Adrenal gland (tissue), 5 donors: Measurements from ENCODE around the gene SCRN3.

Experiments
- POLR2A ChIP-seq, 2 donors: fragments of 450-650 bp; IDR thresholded peaks; one replicate each; pipeline ENCODE4 v1.6.1; 2017; ENCODE audit warnings: antibody characterized with exemption in 2 of 2, mild to moderate bottlenecking in 2 of 2, moderate library complexity in 1 of 2
- TF ChIP-seq, protein P1 (sequence below), 6 experiments: fragments of 450-650 bp in 4 of 6; fragments of 200-600 bp in 2 of 6; sonication (generic) in 1 of 6; IDR thresholded peaks; 1 replicate in 5 of 6; 2 replicates in 1 of 6; pipeline versions ENCODE4 v1.5.1 to v1.8.0; 2016 to 2021; ENCODE audit warnings: antibody characterized with exemption in 6 of 6, mild to moderate bottlenecking in 2 of 6, moderate library complexity in 1 of 6
- donor health status: DM: no; HTN: no; CAD: no.

DNA sequence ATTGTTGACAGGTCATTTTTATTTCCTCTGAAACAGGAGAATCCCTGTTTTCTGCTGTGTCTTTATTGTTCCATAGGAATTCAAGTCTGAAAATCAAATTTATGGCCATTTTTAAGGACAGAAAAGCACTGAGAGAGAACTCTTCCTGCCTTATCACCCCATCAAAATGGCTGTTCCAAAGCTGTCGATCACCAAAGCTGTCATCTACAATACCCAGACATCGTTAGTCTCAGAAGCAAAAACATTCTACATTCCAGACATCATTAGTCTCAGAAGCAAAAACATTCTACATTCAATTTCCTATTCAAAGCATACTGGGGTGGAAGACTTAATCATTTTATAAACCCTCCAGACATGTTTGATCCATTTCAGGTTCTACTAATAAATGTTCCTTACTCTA, 44.4 kb downstream of the SCRN3 start:
- TF ChIP-seq, protein P1, sequence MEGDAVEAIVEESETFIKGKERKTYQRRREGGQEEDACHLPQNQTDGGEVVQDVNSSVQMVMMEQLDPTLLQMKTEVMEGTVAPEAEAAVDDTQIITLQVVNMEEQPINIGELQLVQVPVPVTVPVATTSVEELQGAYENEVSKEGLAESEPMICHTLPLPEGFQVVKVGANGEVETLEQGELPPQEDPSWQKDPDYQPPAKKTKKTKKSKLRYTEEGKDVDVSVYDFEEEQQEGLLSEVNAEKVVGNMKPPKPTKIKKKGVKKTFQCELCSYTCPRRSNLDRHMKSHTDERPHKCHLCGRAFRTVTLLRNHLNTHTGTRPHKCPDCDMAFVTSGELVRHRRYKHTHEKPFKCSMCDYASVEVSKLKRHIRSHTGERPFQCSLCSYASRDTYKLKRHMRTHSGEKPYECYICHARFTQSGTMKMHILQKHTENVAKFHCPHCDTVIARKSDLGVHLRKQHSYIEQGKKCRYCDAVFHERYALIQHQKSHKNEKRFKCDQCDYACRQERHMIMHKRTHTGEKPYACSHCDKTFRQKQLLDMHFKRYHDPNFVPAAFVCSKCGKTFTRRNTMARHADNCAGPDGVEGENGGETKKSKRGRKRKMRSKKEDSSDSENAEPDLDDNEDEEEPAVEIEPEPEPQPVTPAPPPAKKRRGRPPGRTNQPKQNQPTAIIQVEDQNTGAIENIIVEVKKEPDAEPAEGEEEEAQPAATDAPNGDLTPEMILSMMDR (IDR thresholded peaks at IDR 0.05): no peak
- TF ChIP-seq POLR2A (IDR thresholded peaks at IDR 0.05): no peak
